Measurements from ENCODE around the gene IL6. TPM values are rescaled to one million over a fixed set of nuclear protein-coding genes. Genes with fewer than 3 reads are reported as not detected.
A peak's percentile ranks its signal among the peaks of the same experiment; 100 is the strongest.
"Not testable (repeated sequence)": the region's sequence is repeated elsewhere in the genome, so short reads cannot be mapped to it uniquely, and the experiment has no call there.

IL6 gene
- total RNA-seq, 1 experiment from 2014 or later = 14.3 TPM

DNA sequence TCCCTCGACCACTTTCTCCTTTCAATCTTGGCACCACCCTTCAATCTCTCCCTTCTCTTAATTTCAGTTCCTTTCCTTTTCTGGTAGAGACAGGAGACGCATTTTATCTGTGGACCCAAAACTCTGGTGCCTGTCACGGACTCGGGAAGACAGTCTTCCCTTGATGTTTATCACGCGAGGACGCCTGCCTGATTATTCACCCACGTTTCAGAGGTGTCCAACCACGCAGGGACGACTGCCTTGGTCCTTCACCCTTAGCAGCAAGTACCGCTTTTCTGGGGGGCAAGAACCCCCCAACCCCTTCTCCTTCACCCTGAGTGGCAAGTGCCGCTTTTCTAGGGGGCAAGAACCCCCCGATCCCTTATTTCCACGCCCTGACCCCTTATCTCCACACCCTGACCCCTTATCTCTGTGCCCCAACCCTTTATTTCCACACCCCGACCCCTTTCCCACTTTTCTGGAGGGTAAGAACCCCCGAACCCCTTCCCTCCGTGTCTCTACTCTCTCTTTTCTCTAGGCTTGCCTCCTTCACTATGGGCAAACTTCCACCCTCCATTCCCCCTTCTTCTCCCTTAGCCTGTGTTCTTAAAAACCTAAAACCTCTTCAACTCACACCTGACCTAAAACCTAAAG lies 22.9 kb upstream of the IL6 start:
- not testable (repeated sequence) for DNase-seq (ENCODE audit: low read depth)

- DNase-seq (ENCODE audit: low read depth) = not testable (repeated sequence)
These were observed 22.3 kb upstream of the IL6 start for GRCh38 chr7:22704722-22705121.

GRCh38 chr7:22705874-22706273 lies 21.1 kb upstream of the IL6 start:
- DNase-seq (ENCODE audit: low read depth) = not testable (repeated sequence)

- DNase-seq (ENCODE audit: low read depth) = not testable (repeated sequence)
These were observed 19.8 kb upstream of the IL6 start for GRCh38 chr7:22707026-22707691.

DNA sequence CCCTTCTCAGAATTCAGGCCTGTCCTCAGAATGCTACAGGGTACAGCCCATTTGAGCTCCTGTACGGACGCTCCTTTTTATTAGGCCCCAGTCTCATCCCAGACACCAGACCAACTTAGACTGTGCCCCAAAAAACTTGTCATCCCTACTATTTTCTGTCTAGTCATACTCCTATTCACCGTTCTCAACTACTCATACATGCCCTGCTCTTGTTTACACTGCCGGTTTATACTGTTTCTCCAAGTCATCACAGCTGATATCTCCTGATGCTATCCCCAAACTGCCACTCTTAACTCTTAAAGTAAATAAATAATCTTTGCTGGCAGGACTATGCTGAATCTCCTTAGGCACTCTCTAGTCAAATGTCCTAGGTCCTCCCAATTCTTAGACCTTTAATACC lies 18.8 kb upstream of the IL6 start:
- not testable (repeated sequence) for DNase-seq (ENCODE audit: low read depth)

DNA sequence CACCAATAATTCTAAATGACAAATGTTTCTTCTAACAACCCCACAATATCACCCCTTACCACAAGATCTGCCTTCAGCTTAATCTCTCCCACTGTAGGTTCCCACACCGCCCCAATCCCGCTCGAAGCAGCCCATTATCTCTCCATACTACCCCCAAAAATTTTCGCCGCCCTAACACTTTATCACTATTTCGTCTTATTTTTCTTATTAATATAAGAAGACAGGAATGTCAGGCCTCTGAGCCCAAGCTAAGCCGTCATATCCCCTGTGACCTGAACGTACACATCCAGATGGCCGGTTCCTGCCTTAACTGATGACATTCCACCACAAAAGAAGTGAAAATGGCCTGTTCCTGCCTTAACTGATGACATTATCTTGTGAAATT lies 18.3 kb upstream of the IL6 start:
- DNase-seq (ENCODE audit: low read depth) = not testable (repeated sequence)

- DNase-seq (ENCODE audit: low read depth) = not testable (repeated sequence)
These were observed 17.8 kb upstream of the IL6 start for GRCh38 chr7:22709062-22709829.

GRCh38 chr7:22709857-22710256 lies 17.1 kb upstream of the IL6 start:
- no peak for DNase-seq (ENCODE audit: low read depth)

DNA sequence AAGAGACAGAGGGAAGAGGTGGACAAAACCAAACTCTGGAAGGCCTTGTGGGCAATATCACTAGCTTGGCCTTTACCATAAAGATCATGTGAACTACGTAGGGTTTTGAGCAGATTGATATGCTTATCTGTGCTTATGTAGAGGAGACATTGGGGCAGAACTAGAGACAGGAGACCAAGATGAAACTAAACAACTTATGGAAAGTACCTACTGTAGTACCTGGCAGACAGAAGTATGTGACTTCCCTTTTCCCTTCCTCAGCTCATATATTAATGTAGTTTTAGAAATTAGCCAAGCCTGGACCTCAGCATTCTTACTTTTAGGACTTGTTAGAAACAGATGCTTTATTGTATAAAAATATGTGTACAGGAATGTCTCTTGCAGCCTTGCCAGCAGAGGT lies 14.0 kb upstream of the IL6 start:
- DNase-seq (ENCODE audit: low read depth) = no peak

GRCh38 chr7:22713463-22713862 lies 13.5 kb upstream of the IL6 start:
- DNase-seq (ENCODE audit: low read depth) = no peak

DNA sequence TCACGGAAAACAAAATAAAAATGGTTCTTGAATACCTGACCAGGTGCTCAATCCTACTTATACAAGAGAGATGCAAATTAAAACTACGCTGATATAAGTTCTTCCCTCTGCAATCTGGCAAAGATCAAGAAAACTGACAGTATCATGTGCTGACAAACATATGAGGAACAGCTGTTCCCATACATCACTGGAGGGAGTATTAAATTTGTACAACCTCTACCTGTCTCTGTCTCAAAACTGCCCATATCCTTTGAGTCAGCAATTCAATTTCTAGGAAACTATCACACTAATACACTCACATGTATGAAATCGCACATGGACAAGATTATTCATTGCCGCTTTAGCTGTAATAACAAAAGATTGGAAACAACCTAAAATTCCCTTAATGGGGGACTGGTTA lies 11.0 kb upstream of the IL6 start:
- DNase-seq (ENCODE audit: low read depth) = no peak

DNA sequence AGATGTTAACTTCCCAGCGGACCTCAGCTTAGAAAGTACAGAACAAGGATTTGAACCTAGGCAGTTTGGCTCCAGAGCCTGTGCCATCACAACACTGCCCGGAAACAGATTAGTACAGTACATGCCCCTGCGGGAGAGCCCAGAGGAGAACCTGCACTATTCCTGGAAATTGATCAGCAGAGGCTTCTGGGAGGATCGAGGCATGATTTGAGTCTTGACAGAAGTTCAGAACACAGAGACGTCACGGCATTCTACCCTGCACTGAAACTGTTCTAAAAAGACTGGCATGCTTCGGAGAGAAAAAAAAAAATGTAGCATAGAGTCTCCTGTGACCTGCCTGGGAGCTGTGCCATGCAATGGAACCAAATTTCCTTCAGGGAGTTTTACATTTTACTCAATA lies 9.2 kb upstream of the IL6 start:
- DNase-seq (ENCODE audit: low read depth) = no peak

- peak; percentile 78 for DNase-seq (ENCODE audit: low read depth)
These were observed 8.7 kb upstream of the IL6 start for GRCh38 chr7:22718200-22718711.

DNA sequence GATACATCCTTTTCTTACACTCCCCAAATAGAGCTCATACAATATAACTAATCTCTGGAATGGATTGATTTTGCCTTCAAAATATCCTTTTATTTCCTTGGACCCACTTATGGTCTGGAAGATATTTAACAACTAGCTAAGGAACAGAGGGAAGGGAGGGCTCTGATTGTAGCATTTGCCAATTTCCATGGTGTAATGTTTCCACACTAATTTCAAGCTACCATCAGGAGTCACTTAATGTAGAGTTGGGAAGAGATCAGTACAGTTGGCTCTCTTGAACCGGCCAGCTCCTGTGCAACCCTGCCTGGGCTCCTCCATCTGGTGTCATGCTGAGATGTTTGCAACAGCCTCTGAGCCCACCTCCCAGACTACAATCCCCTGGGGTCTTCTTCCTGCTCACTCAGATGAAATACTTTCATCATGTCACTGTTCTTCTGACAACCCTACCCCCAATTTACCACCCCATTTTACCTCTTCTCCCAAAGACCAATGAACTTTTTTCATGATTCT lies 8.0 kb upstream of the IL6 start:
- no peak for DNase-seq (ENCODE audit: low read depth)

DNA sequence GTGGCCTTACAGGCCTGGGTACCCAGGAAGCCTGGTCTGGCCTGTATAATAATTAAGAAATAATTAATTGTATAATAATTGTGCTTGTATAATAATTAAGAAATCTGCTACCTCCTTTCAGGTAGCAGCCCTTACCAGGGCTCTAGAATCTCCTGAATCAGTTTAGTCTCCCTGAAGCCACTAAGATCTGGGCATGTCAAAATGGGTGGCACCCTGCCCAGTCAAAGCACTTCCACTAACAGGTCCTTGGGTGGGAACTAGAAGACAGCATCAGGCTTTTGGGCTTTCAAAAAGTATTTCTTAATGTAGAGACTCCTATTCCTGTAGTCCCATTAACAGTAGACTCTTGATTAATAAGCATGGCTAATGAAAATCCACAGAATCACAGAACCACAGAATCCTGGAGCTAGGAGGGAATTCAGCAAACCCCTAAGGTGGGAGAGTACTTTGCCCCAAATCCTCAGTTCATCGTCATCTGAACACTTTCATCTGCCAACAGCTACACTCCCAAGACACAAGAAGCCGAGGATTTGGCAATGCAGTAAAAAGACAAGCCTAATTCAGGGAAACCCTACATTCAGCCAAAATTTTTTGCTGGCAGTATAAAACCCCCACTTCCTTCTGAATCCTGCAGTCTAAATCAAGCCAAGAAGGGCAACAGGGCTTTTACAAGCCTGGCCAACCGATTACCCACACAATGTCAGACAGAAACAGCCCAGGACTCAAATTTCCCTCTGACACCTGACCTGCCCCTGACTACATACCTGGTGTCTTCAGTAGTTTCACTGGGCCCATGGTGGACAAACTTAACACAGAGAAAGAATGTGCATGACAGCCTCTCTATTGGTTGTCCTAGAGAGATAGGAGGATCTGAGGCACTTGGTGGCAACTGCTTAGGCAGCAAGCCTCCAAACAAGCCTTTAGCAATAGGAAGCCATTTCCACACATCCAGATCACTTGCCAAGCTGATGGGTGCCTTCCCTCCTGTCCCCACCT lies 5.9 kb upstream of the IL6 start:
- no peak for DNase-seq (ENCODE audit: low read depth)

DNA sequence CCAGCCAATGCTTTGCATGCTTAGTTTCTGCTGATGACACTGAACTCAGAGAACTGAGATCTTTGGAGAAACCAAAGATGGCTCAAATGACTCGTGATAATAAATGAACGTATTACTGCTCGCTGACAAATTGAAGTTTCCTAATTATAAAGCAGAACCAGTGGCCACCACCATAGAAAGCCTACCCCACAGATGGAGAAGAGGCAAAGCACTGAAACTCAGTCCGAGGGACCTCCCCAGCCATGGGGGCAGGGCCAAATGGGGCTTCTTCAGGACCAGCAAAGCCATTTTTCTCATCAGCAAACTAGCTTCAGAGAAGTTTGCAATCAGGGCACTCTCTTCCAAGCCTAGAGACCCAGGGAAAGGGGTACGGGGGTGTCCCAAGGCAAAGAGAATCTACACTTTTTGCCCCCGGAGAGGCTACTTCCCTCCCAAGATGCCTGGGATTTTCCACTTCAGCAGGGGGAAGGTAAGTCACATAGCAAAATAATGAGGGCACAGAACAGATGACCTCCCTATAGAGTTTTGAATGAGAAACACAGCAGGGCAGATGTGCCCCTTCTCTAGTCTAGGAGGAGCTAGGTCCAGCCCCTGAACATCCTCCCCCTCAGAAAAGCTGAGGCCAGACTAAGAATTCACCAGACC lies 4.3 kb upstream of the IL6 start:
- DNase-seq (ENCODE audit: low read depth) = no peak

DNA sequence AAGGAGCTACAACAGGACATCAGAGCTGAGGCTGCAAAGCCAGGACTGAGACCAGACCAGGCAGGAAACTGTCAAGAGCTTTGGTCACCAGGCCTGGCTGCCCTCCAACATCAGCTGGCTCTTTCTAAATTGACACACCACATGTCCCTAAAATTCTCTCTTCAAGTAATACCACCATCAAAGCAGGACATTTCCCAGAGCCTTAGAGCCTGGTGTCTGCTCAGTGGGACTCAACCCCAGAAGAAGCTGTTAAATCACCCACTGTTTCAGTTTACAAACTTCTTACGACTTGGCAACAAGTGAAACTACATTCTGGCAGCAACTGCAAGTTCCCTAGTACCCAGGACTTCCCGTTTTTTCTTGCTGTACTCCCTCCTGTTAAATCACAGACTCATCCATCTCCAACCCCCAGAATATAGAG lies 3.8 kb upstream of the IL6 start:
- DNase-seq (ENCODE audit: low read depth) = peak; percentile 78

- peak; percentile 21 for DNase-seq (ENCODE audit: low read depth)
These were observed 3.4 kb upstream of the IL6 start for GRCh38 chr7:22723637-22724036.

- DNase-seq (ENCODE audit: low read depth) = no peak
These were observed 2.1 kb upstream of the IL6 start for GRCh38 chr7:22724861-22725260.

DNA sequence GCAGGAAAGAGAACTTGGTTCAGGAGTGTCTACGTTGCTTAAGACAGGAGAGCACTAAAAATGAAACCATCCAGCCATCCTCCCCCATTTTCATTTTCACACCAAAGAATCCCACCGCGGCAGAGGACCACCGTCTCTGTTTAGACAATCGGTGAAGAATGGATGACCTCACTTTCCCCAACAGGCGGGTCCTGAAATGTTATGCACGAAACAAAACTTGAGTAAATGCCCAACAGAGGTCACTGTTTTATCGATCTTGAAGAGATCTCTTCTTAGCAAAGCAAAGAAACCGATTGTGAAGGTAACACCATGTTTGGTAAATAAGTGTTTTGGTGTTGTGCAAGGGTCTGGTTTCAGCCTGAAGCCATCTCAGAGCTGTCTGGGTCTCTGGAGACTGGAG lies 1.4 kb upstream of the IL6 start:
- peak; percentile 76 for DNase-seq (ENCODE audit: low read depth)
